Endothelial cell (in vitro differentiated cells): ENCODE measurements around the gene EFNA1. TPM values are rescaled to one million over a fixed set of nuclear protein-coding genes. Genes with fewer than 3 reads are reported as not detected.

Source experiments
- DNase-seq: peaks from one replicate; pipeline ENCODE4 v3.0.0; 2021; ENCODE audit warnings: low spot score
- H3K27ac Mint-ChIP-seq: one replicate; pipeline ENCODE4 v1.8.0; 2021; ENCODE audit warnings: mixed read lengths, inconsistent platforms; ENCODE audit not compliant: unreplicated experiment
- H3K27me3 Mint-ChIP-seq: one replicate; pipeline ENCODE4 v1.8.0; 2021; ENCODE audit warnings: mild to moderate bottlenecking, moderate library complexity, mixed read lengths, inconsistent platforms; ENCODE audit not compliant: unreplicated experiment
- H3K36me3 Mint-ChIP-seq: one replicate; pipeline ENCODE4 v1.8.0; 2021; ENCODE audit warnings: mild to moderate bottlenecking, low read depth, mixed read lengths, inconsistent platforms; ENCODE audit not compliant: unreplicated experiment
- H3K4me1 Mint-ChIP-seq: one replicate; pipeline ENCODE4 v1.8.0; 2021; ENCODE audit warnings: mild to moderate bottlenecking, mixed read lengths, inconsistent platforms; ENCODE audit not compliant: unreplicated experiment
- H3K4me3 Mint-ChIP-seq: one replicate; pipeline ENCODE4 v1.8.0; 2021; ENCODE audit warnings: mild to moderate bottlenecking, mixed read lengths, inconsistent platforms; ENCODE audit not compliant: unreplicated experiment
- H3K9me3 Mint-ChIP-seq: one replicate; pipeline ENCODE4 v1.8.0; 2021; ENCODE audit warnings: mixed read lengths, inconsistent platforms; ENCODE audit not compliant: unreplicated experiment
- CTCF ChIP-seq: fragments of 200-600 bp; sonication (generic); IDR thresholded peaks from one replicate; pipeline ENCODE4 v1.5.0; 2021; ENCODE audit warnings: antibody characterized with exemption; ENCODE audit not compliant: unreplicated experiment
- long read RNA-seq: library from polyadenylated mRNA; unstranded; transcript quantifications from one replicate; pipeline ENCODE4 v2.0.0, GENCODE V29; 2020; ENCODE audit not compliant: unreplicated experiment
- total RNA-seq: library from RNA; stranded (reverse); fragmentation: NEBNext Ultra II Directional; extraction: Animal tissue kit (Norgen Biotek cat#: 25700); gene quantifications from one replicate; pipeline ENCODE4 v1.2.1, GENCODE V29; 2021; ENCODE audit not compliant: unreplicated experiment

EFNA1 gene, protein sequence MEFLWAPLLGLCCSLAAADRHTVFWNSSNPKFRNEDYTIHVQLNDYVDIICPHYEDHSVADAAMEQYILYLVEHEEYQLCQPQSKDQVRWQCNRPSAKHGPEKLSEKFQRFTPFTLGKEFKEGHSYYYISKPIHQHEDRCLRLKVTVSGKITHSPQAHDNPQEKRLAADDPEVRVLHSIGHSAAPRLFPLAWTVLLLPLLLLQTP
- 413 TPM for total RNA-seq
- long read RNA-seq, transcript EFNA1-202 (5 exons, 1,926 nt), result major isoform, 727 of 826 reads
- long read RNA-seq, transcript EFNA1-201 (4 exons, 1,444 nt), result minor isoform, 43 of 826 reads
- long read RNA-seq, transcript EFNA1-204 (5 exons, 1,083 nt), result minor isoform, 9 of 826 reads
- long read RNA-seq, partial matches to known transcripts, result 17 of 826 reads
- long read RNA-seq, other reads (novel, unspliced or antisense), result 25 of 826 reads

DNA sequence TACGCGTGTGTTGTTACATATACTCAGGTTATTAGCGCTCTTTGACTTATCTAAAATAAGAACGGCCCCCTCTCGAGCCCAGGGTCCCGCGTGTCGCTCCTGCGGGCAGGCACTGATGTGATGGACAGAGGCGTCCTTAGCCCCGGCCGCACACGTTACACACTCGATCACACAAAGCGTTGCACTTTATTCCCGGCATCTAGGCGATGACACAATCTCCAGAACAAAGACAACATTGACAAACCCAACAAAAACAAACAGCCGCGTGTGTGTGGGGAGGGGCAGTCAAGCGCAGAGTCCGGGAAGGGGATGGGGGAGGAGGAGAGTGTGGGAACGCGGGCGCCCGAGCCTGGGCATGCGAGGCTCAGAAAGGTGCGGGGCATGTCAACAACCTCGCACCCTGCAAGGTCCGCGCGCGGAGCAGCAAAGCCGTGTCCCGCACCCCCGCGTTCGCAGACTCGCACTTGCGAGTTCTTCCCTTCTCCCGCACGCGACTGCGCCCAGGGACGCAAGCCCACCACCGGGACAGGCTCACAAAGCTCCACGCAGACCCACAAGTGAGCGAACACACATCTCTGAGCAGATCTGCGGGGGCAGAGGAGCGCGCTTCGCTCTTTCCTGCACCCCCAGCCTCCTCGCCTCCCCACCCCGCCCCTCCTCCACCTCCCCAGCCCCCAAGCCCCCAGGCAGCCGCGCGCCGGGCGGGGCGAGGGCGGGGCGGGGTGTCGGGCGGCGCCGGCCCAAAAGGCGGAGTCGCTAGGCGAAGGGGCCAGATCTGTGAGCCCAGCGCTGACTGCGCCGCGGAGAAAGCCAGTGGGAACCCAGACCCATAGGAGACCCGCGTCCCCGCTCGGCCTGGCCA lies at the start of gene EFNA1:
Gene EFNA1, plus strand, starts transcription at position 772 of the 862 bp plus-strand sequence. CDS start 102 bp downstream, outside the sequence.
- no peak for TF ChIP-seq CTCF
- Mint-ChIP-seq H3K36me3 (peaks cover 38% of the 10 kb centered on the region), H3K4me3 (peak within 1 kb of the TSS; percentile 100), H3K9me3 (no peaks in the 10 kb centered on the region), H3K4me1 (peaks cover 47% of the 10 kb centered on the region), H3K27ac (peak within 1 kb of the TSS; percentile 98), H3K27me3 (peaks cover 26% of the 10 kb centered on the region)
- peak; percentile 73 for DNase-seq

- TF ChIP-seq CTCF, result no peak
- peaks cover 9% of the 10 kb centered on the region for H3K36me3 Mint-ChIP-seq
- peaks cover 21% of the 10 kb centered on the region for H3K4me1 Mint-ChIP-seq
- H3K27ac Mint-ChIP-seq, result no peak within 1 kb of the TSS
- peak; percentile 66 for DNase-seq
- peaks cover 35% of the 10 kb centered on the region for H3K27me3 Mint-ChIP-seq
- H3K4me3 Mint-ChIP-seq, result peak within 1 kb of the TSS; percentile 87
- H3K9me3 Mint-ChIP-seq, result no peaks in the 10 kb centered on the region
These were observed 49.0 kb upstream of the EFNA1 start, which contains the start of gene EFNA3 for GRCh38 chr1:155078469-155079209. Gene EFNA3, plus strand, starts transcription at chr1:155078837. Its CDS starts 105 bp downstream, at chr1:155078942.

GRCh38 chr1:155079210-155079486 lies 48.5 kb upstream of the EFNA1 start:
- peaks cover 35% of the 10 kb centered on the region for H3K27me3 Mint-ChIP-seq
- peak overlapping the region; percentile 87 for H3K4me3 Mint-ChIP-seq
- no peak for TF ChIP-seq CTCF
- DNase-seq, result no peak
- no peaks in the 10 kb centered on the region for H3K9me3 Mint-ChIP-seq
- peaks cover 9% of the 10 kb centered on the region for H3K36me3 Mint-ChIP-seq
- peaks cover 24% of the 10 kb centered on the region for H3K4me1 Mint-ChIP-seq
- H3K27ac Mint-ChIP-seq, result no peak overlapping the region

DNA sequence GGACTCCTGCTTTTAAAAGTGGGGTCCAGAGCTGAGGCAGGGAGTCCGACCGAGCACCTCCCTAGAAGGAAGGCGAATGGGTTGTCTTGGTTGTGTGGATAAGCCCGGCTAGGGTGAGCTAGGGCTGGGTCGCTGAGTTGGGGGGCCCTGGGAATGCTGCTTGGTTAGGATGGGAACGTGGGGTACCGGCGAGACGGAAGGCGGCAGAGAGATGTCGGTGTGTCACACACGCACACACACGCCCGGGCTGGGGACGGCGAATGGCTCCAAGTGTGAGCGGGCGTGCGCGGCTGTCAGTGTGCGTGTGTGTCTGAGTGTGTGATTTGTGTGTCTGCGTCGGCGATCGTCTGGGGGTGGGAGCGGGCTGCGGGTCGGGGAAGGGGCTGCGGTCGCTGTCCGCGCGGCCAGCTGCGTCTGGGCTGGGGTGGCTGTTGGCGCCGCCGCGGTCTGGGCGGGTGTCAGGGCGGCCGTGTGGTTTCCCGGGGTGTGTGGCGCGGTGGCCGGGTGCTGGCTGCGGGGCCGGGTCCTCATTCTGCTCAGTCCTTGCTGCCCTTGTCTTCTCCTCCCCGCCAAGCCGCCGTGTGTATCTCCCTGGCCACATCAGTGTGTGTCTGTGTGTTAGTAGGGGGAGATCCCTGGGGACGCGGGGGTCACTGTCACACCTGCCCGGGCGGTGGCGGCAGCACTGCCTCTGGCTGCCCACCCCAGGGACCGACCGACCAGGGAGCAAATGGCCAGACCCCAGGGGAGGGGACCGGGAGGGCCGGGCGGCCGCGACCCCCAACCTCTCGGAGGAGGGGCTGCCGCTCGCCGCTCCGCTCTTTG lies 48.0 kb upstream of the EFNA1 start:
- peak overlapping the region; percentile 87 for H3K4me3 Mint-ChIP-seq
- no peak overlapping the region for H3K27ac Mint-ChIP-seq
- no peak for TF ChIP-seq CTCF
- peaks cover 27% of the 10 kb centered on the region for H3K4me1 Mint-ChIP-seq
- no peaks in the 10 kb centered on the region for H3K9me3 Mint-ChIP-seq
- H3K36me3 Mint-ChIP-seq, result peaks cover 9% of the 10 kb centered on the region
- peaks cover 39% of the 10 kb centered on the region for H3K27me3 Mint-ChIP-seq
- DNase-seq, result no peak
